A549 treated with dexamethasone at 1 μM for 4 hours (cell line): ENCODE data around the gene TDO2. TPM values are rescaled to one million over a fixed set of nuclear protein-coding genes. Genes with fewer than 3 reads are reported as not detected.

Experiments
- total RNA-seq: library from RNA; stranded (reverse); fragments of 200-300 nt; extraction: Qiagen RNA extraction; gene quantifications from 5 replicates; pipeline ENCODE4 v1.2.3, GENCODE V29; 2022

Gene TDO2
- 0.46 to 1.2 TPM (median 0.64 TPM) in 5 replicates for total RNA-seq

GRCh38 chr4:155903453-155903852 is at the start of gene TDO2:
TSS of gene TDO2 (plus strand) at chr4:155903696. CDS start at chr4:155903759, 63 bp downstream.

GRCh38 chr4:155866177-155866576 is 37.3 kb upstream of the TDO2 start, which contains the start of gene ASIC5:
TSS of gene ASIC5 (minus strand) at chr4:155866277. CDS start at chr4:155866226, 51 bp downstream.

GRCh38 chr4:155953151-155954117 is 49.9 kb downstream of the TDO2 start, which contains the start of gene CTSO:
TSS of gene CTSO (minus strand) at chr4:155953866. CDS start at chr4:155953847, 19 bp downstream.

Other genes starting within 250 kb of the TDO2 start
- not detected in 5 replicates for gene GUCY1A1, start 236.8 kb upstream of the TDO2 start, total RNA-seq
- 0.18 to 0.31 TPM (median 0.23 TPM) in 5 replicates for gene GUCY1B1, start 144.7 kb upstream of the TDO2 start, total RNA-seq
- gene ASIC5, start 37.4 kb upstream of the TDO2 start, total RNA-seq = not detected in 5 replicates
- gene CTSO, start 50.2 kb downstream of the TDO2 start, total RNA-seq = 0.76 to 1.1 TPM (median 0.89 TPM) in 5 replicates